ENCODE results near the gene PHKG2.

- TF ChIP-seq POLR2A (IDR thresholded peaks at IDR 0.05), result no peak
- no peak for TF ChIP-seq CTCF (IDR thresholded peaks at IDR 0.05 in 8 of 11, conservative IDR thresholded peaks at IDR 0.05 in 3 of 11)
These were observed 32.3 kb upstream of the PHKG2 start for GRCh38 chr16:30715750-30716445.

Data from spleen (tissue), 7 donors.